CD4-positive, alpha-beta T cell treated with Interleukin-10 for 1 hour (primary cell): Measurements from ENCODE around the gene THSD7B.
"Not testable (repeated sequence)": the region's sequence is repeated elsewhere in the genome, so short reads cannot be mapped to it uniquely, and the experiment has no call there.

ENCODE experiments used
- DNase-seq: peaks from one replicate; pipeline ENCODE4 v3.0.0-alpha.2; 2020

The THSD7B gene

DNA sequence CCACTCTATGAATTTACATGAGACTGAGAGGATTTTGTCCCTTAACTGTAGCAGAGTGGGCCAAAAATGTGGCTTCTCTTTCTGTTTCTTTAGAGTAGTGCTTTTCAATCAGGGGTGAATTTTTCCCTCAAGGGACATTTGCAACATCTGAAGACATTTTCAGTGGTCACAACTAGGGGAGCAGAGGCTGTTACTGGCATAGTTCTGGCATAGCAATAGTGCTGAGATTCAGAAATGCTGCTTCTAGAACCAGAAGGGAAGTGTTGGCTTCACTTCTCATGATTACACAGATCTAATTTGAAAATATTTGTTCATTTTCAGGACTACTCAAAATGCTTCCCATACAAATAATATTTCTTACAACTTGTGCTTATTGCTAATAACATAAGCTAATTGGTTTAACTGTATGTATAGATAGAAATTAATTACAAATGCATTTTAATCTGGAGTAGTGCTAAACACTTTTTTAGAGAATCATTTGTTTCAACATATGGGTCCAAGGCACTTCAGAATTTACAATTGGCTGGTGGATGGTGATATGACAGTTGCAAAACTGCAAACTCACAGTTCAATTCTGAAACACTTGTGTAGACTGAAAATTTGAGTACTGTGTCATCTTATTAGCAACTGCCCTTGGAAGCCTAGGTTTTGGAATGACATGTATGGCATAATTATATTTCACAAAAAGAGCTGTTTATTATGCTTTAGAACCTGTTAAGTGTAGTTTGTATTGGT, 526.7 kb downstream of the THSD7B start:
- no peak for DNase-seq

DNA sequence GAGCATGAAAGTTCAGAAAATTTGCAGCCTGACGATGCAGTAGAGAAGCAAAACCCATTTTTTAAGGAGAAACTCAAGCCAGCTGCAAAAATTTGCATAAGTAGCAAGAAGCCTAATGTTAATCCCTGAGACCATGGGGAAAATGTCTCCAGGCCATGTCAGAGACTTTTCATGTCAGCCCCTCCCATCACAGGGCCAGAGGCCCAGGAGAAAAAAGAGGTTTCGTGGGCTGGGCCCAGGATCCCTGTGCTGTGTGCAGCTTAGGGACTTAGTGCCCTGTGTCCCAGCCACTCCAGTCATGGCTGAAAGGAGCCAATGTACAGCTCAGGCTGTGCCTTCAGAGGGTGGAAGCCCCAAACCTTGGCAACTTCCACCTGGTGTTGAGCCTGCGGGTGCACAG, 533.0 kb downstream of the THSD7B start:
- DNase-seq: no peak

DNA sequence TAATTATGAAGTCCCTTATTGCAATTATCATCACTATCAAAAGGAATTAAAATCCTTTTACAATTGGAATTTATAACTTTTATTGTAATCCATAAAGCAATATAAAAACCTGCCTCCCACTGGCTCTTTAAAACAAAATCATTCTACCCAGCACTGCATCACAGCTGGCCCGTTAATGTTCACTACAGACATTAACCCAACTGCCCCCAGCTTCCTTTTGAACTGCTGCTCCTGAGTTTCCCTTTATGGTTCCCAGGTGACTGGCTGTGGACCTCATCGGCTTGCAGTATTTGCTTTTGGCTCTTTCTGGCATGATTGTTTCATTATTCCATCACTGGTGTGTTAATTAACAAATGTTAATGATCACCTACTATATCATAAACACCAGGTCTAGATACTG, 535.6 kb downstream of the THSD7B start:
- DNase-seq: no peak

DNA sequence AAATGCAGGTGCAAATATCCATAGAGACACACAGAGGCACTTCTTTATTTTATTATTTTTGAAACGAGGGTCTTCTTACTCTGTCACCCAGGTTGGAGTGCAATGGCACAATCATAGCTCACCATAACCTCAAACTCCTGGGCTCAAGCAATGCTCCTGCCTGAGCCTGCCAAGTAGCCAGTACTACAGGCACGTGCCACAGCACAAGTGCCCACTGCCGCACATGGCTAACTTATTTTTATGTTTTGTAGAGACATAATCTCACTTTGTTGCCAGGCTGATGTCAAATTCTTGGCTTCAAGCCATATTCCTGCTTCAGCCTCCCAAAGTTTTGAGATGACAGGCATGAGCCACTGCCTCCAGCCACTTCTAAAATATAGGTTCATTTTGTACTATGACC, 537.6 kb downstream of the THSD7B start:
- DNase-seq: no peak

DNA sequence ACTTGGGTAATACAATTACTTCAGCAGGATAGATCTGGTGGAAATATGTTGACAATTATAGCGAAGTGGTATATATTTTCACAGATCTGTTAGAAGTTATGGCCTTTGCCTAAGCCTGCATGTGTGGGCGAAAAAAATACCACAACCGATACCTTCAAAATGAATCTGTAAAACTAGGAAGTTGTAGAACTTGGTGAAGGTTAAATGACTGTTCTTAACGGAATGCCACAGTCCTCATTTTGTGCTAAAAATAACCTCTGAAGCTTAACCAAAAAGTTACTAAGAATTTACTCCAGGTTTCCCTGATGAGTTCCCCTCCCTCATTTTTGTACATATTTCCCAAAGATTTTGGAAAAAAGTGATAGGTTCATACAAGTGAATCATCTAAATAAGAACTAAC, 550.7 kb downstream of the THSD7B start:
- no peak for DNase-seq

DNA sequence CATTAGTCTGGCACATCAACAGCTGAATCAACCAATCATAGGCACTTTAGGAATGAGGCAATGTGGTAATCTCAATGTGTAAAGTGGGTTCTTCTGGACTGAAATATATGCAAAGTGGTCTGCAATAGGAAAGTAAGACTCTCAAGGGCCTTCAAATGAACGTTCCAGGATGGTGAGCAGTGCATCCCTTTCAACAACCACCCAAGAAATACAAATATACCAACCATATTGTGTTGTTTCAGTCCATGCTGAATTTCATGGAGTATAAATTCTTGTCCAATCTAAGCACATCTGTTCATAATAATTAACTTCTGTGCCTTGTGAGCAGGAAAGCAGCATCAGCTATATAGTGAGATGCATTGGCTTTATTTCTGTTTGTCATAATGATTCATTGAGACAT, 556.2 kb downstream of the THSD7B start:
- no peak for DNase-seq

DNA sequence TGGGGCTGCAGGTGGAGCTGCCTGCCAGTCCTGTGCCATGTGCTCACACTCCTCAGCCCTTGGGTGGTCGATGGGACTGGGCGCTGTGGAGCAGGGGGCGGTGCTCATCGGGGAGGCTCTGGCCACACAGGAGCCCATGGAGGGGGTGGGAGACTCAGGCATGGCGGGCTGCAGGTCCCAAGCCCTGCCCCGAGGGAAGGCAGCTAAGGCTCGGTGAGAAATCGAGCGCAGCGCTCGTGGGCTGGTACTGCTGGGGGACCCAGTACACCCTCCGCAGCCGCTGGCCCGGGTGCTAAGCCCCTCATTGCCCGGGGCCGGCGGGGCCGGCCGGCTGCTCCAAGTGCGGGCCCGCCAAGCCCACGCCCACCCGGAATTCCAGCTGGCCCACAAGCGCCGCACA, 566.2 kb downstream of the THSD7B start:
- not testable (repeated sequence) for DNase-seq

DNA sequence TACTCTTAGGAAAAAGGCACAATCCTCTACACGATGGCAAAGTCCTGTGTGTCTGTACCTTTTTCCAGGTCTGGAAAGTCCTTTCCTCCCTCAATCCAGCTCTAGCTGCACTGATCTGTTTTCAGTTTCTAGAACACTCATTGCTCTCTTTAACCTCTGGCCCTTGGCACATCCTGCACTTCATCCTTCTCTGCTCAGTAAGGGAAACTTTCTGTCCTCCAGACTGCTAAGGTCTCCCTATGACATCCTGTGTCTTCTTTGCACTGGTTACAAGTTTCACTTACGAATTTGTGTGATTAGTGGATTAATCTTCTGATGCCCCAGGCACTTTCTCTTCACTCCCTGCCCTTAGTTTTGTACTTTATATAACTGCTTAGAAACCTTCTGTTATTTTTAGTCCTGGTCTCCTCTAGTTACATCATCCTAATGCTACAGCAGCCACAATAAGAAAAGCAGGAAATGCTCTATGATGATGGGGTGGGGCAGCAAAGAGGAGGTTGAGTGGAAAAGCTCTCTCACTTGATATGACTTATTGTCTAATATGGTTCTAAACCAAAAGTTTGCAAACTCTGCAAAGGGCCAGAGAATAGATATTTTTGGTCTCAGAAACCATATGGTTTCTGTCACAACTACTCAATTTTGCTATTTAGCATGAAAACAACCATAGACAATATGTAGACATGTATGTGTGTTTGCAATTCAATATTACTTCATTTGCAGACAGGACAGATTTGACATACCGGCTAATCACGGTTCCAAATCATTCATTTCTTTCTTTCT, 568.2 kb downstream of the THSD7B start:
- DNase-seq: no peak

DNA sequence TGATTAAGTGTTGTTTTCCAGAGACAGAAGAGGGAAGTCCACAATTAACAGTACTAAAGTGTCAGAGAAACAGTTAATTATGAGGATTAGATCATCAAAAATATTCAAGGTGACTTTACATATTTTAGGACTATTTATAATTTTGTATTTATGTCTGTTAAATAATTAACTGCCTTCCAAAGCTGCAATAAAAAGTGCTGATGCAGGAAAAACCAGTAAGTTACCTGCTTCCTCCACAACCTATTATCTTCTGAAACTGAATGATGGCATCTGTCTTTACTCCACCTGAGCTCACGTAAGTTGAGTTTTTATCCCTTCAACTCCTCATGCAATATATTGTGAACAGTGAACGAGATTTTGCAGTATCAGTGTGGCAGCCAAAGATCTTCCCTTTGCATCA, 570.7 kb downstream of the THSD7B start:
- no peak for DNase-seq

DNA sequence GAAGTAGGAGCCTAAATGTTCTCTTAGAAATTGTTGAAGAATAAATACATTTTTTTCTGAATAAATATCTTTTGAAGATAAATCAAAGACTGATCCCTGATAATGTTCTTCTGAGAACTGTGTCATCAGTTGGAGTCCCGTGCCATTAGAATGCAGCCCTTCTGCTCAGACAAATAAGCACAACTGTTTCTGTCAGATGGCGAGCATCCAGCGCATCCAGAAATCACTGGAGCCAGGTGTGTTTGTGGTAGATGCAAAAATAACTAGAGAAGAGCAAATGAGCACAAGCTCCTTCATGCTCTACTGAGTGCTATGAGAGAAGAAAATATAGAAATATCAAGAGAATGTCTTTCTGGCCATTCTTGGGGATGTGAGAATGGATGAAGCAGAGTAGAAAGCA, 573.7 kb downstream of the THSD7B start:
- DNase-seq: no peak

DNA sequence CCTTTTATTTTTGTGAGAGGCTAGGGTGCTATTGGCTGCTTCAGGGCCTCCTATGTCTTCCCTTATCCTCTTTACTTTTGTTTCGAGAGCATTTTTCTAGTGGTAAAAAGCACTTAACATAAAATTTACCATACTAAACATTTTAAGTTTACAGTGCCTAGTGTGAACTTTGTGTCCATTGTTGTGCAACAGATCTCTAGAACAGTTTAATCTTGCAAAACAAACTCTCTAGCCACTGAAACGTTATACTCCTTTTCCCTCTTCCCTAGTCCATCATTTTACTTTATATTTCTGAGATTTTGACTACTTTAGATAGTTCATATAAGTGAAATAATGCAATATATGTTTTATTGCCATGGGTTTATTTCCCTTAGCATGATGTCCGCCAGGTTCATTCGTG, 580.6 kb downstream of the THSD7B start:
- no peak for DNase-seq

DNA sequence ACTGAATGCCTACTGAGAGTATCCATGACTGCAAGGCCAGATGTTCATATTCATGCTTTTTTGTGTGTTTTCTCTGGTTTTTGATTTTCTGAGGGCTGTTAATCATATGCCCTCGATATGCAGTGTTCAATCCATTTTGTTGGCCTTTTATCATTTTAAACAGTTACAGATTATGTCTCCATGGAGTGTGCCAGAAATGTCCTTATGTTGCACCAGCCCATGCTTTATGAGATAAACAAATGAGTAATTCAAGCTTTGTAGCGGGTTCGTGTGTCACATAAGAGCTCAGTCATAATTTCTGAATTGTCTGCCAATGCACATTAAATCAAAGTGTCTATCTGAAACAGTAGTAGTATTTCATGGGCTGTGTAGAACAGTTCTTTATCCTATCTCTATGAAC, 583.0 kb downstream of the THSD7B start:
- DNase-seq: no peak

DNA sequence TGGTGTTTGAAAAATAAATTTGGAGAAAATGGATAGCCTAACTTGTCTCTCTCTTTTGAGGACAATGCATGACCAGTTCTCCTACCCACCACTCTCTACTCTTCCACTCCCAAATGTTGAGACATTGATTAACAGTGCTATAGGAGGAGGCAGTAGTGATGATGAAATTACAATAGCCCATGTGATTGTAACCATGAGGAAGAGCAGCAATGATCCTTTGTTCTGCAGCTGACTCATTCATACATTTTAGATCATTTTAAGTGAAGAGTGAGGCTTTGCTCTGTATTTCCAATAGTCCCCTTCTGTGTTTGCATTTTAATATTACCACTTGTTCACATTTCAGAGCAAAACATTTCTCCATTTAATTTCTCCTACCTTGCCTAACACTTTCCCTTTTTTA, 592.3 kb downstream of the THSD7B start:
- no peak for DNase-seq

DNA sequence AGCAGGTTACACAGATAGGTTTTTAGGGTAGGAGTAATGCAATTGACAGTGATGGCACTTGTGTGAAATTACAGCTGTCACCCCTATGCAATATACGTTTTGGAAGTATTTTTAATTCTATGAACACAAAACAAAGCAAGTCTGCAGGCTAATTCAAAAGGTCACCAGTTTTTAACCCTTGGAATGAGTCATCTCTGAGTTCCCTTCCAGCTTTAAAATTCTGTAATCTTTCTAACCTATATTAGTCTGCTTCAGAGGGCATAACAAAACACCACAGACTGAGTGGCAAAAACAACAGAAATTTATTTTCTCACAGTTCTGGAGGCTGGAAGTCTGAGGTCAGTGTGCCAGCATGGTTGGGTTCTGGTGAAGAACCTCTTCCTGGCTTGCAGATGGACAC, 602.0 kb downstream of the THSD7B start:
- no peak for DNase-seq

DNA sequence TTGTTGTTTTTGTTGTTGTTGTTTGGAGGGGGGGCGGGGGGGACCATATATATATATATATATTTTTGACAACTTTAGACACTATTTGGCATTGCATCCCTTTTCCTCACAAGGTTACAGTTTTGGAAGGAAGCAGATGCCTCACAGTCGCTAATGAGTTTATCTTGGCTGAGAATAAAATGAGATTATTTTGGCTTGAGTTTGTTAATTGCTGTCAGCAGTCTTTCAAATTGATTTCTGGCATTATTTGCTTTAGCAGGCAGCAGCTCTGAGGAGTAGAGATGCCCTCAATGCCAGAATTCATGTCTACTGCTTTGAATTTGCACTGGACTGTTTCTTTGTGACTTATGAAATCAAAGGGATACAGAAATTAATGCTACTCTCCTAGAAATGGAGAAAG, 603.8 kb downstream of the THSD7B start:
- DNase-seq: no peak

DNA sequence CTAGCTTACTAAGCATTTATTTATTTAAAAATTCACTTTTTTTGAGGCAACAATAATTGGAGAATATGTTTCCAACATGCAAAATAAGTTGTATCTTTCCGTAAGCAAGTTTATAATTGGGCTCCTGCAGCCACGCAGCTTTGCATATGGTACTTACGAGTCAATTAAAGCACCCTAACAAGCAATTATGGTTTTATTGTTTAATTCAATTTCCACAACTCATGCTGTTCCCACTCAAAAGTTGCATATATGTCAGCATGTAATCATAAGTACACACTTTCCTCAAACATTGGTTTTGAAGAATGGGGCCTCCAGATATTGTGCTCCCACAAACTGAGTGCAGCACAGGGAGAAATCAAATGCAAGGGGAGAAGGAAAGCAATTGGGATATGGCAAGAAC, 613.8 kb downstream of the THSD7B start:
- DNase-seq: no peak

DNA sequence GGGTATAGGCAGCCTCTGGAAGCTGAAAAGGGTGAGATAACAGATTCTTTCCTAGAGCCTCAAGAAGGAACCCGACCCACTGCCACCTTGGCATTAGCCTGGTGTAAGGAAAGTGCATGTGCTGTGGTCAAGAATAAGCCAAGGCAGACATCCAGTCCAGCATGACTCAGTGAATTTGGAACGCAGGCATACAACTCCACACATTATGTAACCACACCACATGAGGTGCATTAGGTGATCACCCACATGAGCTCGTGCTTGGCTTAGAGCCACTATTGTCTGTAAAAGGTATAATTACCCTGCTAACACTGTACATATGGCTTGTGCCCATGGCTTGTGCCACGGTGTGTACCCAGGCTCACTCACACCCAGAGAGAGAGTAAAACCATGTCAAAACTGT, 615.3 kb downstream of the THSD7B start:
- no peak for DNase-seq

DNA sequence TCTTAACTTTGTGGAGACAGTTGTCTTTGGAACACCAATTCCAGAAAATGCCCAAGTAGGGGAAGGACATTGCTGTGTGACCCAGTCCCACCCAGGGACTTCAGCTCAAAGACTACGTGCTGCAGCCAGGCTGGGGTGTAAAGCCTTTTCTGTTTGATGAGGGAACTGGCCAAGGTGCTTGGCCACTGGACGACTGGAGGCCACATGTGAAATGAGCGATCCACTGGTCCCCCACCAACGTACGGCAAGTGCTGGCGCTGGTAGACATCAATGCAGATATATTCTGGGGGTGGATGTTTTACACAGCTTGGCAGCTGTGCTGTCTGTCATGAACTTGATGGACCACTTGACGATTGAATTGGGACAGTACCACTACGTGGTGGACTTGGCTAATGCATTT, 616.4 kb downstream of the THSD7B start:
- DNase-seq: no peak

DNA sequence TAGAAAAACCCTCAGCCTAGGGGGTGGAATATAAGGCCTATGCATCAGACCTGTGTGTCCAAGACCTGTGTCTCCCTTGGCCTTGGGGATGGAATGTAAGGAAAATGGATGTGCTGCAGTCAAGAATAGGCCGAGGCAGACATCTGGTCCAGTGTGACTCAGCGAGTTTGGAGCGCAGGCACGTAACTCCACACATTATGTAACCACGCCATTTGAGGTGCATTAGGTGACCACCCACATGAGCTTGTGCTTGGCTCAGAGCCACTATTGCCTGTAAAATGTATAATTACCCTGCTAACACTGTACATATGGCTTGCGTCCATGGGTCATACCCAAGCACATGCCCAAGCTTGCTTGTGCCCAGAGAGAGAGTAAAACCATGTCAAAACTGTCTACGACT, 618.0 kb downstream of the THSD7B start:
- no peak for DNase-seq

DNA sequence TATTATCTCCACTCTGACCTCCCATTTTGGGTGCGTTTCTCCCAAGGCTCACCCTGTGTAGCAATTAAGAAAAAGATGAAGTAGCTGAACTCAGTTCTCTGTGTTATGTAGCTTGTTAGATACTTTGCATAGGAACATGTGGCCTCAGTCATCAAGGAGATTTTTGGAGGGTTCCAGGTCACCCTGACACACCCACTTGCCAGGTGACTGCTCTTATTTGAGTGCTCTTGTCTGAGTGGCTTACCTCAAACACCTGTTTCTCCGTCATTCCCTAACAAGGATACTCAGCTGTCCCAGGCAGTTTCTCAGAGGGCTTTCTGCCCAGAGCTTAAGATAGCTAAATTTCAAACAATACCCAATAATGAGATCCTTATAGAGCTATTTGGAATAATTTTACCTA, 621.7 kb downstream of the THSD7B start:
- DNase-seq: no peak

DNA sequence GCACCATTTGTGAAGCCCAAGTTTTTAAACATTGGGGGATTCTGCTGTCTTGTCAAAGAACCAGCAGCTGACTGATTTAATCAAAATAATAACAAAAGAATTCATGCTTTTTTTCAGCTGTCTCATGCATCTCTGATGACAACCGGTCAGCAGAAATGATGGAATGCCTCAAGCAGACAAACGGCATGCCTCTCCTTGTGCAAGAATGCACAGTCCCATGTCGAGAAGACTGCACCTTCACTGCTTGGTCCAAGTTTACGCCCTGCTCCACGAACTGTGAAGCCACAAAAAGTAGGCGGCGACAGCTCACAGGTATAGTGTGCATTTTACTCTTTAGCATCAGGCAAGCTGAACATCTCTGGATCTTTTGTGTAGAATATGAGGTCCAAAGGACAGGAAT, 640.2 kb downstream of the THSD7B start:
- DNase-seq: no peak

DNA sequence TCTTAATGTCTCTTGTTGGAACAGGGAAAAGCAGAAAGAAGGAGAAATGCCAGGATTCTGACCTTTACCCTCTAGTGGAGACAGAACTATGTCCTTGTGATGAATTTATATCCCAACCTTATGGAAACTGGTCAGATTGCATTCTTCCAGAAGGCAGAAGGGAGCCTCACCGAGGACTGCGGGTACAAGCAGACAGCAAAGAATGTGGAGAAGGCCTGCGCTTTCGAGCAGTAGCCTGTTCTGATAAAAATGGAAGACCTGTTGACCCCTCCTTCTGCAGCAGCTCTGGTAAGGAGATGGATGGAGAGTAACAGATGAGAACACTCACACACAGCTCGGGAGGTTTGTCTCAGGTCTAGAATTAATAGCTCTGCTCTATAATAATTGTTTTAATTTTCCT, 646.2 kb downstream of the THSD7B start:
- DNase-seq: no peak

DNA sequence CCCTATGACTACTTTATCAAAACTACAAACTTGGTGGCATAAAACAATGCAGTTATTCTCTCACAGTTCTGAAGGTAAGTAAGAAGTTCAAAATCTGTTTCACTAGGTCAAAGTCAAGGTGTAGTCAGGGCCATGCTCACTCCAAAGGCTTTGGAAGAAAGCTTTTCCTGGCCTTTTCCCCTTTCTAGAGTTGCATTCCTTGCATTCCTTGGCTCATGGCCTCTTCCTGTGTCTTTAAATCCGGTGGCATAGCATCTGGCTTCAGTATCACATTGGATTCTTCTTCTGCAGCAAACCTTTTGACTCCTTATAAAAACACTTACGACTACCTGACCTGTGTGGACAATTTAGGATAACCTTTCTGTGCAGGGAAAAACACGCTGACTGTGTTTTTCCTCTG, 655.4 kb downstream of the THSD7B start:
- no peak for DNase-seq

DNA sequence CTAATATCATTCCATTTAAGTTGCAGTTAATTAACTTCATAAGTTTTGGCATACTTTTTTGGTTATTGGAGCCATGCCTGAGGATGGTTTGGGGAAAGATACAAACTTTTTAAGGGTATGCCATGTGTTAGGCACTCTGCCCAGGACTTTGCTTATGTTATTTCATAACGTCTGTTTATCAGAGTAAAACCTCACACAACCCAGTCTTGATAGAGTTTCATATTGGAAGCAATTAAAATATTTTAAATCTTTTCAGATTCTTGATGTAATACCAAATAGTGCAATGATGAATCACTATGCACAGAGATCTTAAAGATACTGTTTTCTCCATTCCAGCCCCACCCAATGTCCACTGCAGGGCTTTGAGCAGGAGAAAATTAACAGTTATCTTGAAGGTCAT, 669.8 kb downstream of the THSD7B start:
- DNase-seq: no peak

DNA sequence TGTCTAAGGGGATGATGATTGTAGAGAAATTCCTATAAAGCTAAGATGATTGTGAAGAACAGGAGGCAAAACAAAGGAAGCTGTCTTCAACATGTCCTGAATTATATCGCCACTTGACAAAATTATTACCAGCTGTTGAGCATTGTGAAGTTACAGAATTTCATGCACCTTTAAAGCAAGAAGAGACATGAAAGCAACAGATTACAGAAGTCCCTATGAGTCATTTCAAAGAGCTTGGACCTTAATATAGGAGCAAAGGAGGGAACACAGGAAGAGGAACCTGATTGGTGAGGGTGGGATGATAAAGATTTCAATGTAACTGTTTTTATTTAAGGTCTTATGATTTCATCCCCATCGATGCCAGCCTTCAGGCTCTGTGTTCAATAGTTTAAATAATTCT, 672.0 kb downstream of the THSD7B start:
- no peak for DNase-seq
